ENCODE measurements around the gene IGHMBP2.
A peak's percentile ranks its signal among the peaks of the same experiment; 100 is the strongest.

IGHMBP2 gene

DNA sequence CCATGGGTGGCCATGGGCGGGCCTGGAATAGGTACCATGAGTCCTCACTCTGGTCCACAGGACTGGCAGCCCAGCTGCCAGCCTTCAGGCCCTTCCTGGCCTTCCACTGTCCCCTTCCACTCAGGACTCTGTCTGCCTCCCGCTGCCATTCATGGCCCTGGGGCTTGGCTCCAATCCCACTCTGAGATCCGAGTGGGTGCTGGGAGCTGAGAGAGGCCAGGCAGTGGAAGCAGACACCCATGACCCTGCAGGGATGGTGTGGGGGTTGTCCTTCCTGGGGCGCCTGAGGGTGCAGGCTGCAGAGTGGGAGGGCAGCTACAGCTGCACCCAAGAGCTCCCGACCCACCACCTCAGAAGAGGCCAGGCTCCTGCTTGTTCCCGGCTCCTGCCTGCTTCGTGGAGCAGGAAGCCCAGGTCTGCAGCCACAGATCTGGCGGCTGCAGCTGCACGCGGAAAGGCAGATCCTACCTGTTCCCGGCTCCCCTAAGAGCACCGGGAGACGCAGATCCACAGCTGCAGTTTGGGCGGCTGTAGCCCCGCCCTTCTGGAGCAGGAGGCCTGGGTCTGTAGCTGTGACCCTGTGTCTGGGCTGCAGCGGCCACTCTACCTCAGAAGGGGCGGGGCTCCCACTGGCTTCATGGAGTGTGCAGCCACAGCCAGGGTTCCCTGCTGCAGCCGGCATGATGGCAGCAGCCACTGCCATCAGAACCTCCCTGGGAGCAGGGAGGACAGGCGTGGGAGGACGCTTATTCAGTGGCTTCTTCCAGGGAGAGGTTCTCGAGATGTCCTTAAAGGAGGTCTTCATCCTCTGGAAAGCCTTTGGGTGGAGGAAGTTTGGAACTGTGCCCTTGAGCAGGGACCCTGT is 27.5 kb downstream of the IGHMBP2 start:
- no peak for DNase-seq (ENCODE audit: low spot score)
- in situ Hi-C loops (cut with MboI; ENCODE audit: low pct_unique_long_range_greater_than_20kb, low sequenced_read_pairs, unreplicated experiment), result no loop called here
- TF ChIP-seq CTCF (IDR thresholded peaks at IDR 0.05; ENCODE audit: extremely low read depth, insufficient read depth, missing control alignments), result no peak

GRCh38 chr11:68931911-68932310 is 28.2 kb downstream of the IGHMBP2 start:
- no peak for TF ChIP-seq CTCF (IDR thresholded peaks at IDR 0.05; ENCODE audit: extremely low read depth, insufficient read depth, missing control alignments)
- DNase-seq (ENCODE audit: low spot score), result no peak
- in situ Hi-C loops (cut with MboI; ENCODE audit: low pct_unique_long_range_greater_than_20kb, low sequenced_read_pairs, unreplicated experiment), result no loop called here

DNA sequence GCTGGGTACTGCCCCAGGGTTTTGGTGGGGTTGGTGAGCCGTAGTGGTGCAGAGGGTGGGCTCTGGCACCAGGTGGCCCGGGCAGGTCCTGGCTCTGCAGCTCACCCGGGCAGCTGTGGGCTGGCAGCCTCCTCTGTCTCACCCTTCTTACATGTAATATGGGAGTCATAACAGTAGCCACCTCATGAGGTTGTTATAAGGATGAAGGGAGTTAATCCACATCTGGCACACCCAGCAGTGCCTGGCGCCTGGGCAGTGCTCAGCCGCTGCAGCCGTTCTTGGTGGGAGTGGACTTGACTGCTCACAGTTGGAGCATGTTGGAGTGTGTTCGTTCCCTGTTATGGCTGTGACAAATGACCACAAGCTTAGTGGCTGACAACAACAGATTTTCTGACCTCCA is 28.7 kb downstream of the IGHMBP2 start:
- in situ Hi-C loops (cut with MboI; ENCODE audit: low pct_unique_long_range_greater_than_20kb, low sequenced_read_pairs, unreplicated experiment), result no loop called here
- no peak for TF ChIP-seq CTCF (IDR thresholded peaks at IDR 0.05; ENCODE audit: extremely low read depth, insufficient read depth, missing control alignments)
- DNase-seq (ENCODE audit: low spot score), result no peak

DNA sequence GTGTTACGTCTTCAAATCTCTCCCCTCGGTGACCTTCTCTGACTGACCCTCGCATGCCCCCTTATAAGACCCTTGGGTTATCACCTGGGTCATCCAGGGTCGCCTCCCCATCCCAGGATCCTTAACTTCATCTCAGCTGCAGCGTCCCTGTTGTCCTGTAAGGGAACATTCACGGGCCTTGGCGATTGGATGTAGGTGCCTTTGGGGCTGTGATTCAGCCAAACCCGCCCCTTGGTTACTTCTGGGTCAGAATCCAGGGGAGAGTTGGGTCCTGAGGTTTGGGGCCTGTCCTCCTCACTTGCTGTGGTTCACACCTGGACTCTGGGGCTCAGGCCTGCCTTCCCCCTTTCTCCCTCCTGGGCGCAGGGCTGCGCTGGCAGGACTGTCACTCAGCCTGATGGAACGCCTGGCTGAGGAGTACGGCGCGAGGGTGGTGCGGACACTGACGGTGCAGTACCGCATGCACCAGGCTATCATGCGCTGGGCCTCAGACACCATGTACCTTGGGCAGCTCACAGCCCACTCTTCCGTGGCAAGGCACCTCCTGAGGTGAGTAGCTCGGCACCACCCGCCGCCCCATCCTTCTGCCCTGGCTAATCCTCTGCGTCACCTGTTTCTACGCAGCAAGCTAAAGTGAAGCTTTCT is 29.4 kb downstream of the IGHMBP2 start:
- no peak for TF ChIP-seq CTCF (IDR thresholded peaks at IDR 0.05; ENCODE audit: extremely low read depth, insufficient read depth, missing control alignments)
- DNase-seq (ENCODE audit: low spot score), result no peak
- in situ Hi-C loops (cut with MboI; ENCODE audit: low pct_unique_long_range_greater_than_20kb, low sequenced_read_pairs, unreplicated experiment), result no loop called here

DNA sequence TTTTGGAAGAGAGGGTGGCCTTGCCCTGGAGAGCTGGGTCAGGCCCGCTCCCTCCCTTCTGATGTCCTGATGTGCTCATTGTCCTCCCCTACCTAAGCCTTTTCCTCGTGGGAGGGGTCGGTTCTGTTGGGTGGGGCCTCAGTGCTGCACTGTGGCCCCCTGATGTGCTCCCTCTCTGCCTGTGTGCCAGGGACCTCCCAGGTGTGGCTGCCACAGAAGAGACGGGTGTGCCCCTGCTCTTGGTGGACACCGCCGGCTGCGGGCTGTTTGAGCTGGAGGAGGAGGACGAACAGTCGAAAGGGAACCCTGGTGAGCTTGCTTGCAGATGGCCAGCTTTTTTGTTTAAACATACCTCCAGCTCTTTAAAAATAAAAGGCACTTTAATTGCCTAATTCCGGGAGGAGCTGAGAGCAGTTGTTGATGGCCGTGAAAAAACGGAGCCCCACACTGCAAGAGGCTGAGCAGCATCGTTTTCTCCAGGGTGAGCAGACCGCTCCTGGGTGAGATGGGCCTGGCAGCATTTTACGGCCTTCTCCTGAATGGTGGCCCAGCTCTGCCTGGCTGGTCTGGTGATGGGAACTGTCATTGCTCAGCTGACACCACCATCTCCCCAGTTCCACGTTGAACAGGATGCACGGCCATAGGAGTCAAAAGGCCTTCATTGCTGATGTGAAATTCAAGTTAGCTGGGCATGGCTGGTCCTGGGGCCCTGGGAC is 30.1 kb downstream of the IGHMBP2 start:
- in situ Hi-C loops (cut with MboI; ENCODE audit: low pct_unique_long_range_greater_than_20kb, low sequenced_read_pairs, unreplicated experiment), result no loop called here
- TF ChIP-seq CTCF (IDR thresholded peaks at IDR 0.05; ENCODE audit: extremely low read depth, insufficient read depth, missing control alignments), result no peak
- peak; percentile 23 for DNase-seq (ENCODE audit: low spot score)

- no peak for TF ChIP-seq CTCF (IDR thresholded peaks at IDR 0.05; ENCODE audit: extremely low read depth, insufficient read depth, missing control alignments)
- DNase-seq (ENCODE audit: low spot score), result no peak
- in situ Hi-C loops (cut with MboI; ENCODE audit: low pct_unique_long_range_greater_than_20kb, low sequenced_read_pairs, unreplicated experiment), result no loop called here
Measured at GRCh38 chr11:68934321-68934645, 30.6 kb downstream of the IGHMBP2 start.
